NCI-H187 treated with DMSO at 0.1 percent for 48 hours (cell line): ENCODE results near the gene SUPT6H.

ENCODE experiments used
- DNase-seq: peaks from one replicate; lab custom pipeline; 2025; lab: John Stamatoyannopoulos, UW

The SUPT6H gene

DNA sequence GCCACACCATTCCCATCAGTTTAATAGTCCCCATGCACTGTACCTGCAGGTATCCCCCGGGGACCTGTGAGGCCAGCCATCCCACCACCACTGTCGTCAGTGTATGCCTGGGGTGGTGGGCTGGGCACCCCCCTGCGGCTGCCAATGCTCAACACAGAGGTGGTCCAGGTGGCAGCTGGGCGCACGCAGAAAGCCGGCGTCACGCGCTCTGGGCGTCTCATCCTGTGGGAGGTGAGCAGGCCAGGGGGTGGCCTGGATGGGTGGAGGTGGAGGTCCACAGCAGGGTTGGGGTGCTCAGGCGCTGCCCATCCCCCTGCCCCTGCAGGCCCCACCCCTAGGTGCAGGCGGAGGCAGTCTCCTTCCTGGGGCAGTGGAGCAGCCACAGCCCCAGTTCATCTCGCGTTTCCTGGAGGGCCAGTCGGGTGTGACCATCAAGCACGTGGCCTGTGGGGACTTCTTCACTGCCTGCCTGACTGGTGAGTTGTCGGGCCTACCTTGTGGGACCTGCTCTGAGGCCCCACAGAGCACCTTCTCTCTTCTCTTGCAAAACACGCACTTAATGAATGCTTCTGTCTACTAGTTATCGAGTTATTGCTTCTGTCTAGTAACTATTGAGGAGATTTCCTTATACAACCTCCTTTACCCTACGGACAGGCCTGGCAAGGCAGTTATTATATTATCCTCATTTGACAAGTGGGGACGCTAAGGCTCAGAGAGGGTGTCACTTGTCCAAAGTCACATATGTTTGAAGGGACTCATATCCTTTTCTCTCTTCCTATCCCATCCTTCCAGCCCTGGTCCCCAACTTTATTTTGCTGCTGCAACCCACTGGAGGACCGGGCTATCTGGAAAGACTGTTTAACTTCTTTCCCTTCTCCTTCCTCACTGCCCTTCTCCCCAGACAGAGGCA, 76.0 kb downstream of the SUPT6H start:
- no peak for DNase-seq

DNA sequence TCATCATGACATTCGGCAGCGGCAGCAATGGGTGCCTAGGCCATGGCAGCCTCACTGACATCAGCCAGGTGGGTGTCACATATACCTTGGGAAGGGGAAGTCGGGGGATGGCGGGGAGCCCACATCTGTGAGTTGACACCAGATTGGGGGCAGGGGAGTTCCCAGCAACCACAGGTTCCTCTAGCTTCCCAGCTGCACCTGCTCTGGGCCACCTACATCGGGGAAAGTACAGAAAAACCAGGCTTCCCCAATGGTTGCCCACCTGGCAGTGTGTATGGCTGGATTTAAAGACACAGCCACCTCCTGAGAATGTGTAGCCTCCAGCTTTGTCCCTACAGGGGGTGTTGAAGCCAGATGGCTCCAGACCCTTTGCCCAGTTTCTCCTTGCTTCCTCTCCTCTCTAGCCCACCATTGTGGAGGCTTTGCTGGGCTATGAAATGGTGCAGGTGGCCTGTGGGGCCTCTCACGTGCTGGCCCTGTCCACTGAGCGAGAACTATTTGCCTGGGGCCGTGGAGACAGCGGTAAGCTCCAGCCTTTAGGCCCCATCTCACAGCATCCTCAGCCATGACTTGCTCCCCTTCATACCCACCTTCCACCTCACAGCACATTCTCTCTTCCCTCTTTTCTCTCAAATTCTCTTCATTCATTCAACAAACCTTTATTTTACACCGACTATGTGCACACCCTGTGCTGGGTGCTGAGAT, 76.8 kb downstream of the SUPT6H start:
- DNase-seq: no peak

DNA sequence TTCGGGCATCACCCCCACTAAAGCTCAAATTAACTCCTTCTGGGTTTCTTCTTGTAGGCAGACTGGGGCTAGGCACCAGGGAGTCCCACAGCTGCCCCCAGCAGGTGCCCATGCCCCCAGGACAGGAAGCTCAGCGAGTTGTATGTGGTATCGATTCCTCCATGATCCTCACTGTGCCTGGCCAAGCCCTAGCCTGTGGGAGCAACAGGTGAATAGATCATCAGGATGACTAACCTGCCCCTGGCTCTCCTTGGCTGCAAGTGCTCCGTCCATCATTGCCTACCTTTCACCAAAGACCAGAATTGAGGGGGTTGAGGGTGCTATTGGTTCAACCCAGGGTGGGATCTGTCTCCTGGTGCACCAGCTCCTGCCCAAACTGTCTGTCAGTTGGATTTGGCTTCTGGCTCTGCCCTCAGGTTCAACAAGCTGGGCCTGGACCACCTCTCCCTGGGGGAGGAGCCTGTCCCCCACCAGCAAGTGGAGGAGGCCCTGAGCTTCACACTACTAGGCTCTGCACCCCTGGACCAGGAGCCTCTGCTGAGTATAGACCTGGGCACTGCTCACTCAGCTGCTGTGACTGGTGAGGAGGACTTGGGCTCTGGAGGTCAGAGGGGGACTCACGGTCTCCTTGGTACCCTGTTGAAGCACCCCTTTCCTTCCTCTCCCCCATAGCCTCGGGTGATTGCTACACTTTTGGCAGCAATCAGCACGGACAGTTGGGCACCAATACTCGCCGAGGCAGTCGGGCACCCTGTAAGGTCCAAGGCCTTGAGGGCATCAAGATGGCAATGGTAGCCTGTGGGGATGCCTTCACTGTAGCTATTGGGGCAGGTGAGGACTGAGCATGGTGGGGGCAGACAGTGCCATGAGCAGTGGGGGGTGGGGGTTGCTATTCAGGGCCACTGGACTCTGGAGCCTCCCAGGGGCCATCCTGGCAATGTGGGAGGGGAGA, 78.7 kb downstream of the SUPT6H start:
- DNase-seq: no peak

DNA sequence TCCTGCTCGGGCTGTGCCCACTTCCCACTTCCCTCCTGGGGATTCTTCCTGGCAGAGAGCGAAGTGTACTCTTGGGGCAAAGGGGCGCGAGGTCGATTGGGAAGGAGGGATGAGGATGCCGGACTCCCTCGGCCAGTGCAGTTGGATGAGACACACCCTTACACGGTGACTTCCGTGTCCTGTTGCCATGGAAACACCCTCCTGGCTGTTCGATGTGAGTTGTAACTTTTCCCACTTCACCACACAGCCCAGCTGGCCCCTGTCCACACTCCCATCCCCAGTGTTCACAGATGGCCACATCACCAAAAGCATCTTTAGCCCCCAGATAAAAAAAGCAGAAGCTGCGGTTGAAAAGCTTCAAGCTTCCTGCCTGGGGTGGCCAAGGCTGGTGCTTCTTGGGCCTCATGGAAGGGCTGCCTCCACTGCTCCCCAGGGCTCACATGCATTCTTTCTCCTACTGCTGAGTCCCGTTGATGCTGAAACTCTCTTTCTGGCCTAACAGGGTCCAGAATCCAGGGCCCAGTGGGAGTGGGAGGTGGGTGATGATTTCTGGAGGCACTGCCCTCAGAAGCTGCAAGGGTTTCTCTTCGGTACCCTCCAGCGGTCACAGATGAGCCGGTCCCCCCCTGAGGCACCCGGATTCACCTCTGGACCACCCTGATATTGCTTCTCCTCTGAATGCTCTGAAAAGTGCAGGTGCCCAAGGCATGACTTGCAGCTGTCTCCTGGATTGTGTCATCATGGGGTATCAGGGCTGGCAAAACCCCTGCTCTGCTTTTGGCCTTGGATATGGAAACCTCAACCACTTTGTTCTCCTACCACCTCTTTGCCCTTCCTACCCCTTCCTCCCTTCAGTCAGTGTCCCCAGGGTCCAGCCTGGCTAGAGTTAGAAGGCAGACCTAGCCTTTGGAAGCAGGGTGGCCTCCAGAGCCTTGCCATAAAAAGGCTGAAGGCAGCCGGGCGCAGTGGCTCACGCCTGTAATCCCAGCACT, 79.6 kb downstream of the SUPT6H start:
- DNase-seq: no peak

DNA sequence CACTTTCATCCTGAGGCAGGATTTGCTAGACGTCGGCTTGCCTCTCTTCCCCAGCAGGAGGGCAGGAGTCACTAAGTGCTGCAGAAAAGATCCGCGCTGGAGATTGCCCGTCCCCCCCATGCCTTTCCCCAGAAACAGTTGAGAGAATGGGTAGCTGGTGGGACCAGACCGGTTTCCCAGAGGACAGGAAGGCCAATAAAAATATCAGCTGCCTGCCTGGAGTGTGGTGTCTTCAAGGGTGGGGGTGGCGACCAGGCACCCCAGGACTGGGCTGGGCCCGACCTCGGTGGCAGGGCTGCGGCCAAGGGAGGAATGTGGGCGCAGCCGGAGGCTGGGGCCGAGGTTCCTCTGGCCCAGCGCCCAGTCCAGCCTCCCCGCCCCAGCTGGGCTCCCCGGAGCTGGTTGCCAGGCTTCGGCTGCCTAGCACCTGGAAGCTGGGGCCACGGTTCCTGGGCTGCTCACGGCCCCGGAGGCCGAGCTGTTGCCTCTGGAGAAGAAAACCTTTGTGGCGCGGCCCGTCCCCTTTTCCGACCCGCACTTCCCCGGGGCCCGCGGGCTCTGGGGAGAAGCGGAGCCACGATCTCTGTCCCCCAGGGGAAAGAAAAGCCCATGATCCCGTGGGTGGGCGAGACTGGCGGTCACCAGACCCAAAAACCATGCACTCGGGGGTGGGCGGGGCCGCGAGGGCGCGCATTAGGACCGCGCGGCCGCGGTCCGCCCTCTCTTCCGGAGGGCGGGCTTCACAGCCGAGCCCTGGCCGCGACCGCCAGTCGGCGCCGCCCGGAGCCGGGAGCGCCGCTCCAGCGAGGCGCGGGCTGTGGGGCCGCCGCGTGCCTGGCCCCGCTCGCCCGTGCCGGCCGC, 81.5 kb downstream of the SUPT6H start, which contains the start of gene TRAF4:
Gene TRAF4, plus strand, starts transcription at position 769 of the 861 bp plus-strand sequence. CDS start 102 bp downstream, outside the sequence.
- peak; percentile 40 for DNase-seq

DNA sequence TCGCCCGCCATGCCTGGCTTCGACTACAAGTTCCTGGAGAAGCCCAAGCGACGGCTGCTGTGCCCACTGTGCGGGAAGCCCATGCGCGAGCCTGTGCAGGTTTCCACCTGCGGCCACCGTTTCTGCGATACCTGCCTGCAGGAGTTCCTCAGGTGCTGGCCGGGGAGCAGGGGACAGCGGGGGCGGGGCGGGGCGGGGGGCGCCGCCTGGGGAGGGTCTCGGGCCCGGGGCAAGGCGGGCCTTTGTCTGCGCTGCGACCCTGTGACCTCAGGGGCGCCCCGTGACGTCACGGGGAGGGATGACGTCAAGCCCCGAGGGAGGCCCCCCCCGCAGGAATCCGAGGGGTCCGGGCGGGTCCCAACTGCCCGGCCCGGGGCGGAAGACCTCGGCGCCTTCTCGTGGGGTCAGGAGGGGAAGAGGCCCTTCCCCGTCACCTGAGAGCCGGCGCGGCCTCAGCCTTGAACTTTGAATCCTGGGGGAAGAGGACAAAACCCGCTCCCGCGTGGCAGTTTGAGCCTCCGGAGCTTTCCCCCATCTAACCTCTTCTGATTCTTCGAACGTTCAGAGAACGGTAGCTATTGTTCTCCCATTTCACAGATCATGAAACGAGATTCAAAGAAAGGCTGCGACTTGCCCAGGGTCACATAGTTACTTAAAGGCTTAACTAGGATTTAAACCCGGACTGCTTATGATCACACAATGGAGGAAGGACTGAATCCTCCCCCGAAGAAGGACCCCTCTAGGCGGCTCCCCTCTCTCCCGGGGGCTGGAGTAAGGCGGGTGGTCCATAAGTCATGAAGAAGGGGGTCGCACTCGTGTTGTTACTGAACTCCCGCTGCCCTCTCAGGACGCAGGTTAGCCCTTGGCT, 82.3 kb downstream of the SUPT6H start:
- no peak for DNase-seq

DNA sequence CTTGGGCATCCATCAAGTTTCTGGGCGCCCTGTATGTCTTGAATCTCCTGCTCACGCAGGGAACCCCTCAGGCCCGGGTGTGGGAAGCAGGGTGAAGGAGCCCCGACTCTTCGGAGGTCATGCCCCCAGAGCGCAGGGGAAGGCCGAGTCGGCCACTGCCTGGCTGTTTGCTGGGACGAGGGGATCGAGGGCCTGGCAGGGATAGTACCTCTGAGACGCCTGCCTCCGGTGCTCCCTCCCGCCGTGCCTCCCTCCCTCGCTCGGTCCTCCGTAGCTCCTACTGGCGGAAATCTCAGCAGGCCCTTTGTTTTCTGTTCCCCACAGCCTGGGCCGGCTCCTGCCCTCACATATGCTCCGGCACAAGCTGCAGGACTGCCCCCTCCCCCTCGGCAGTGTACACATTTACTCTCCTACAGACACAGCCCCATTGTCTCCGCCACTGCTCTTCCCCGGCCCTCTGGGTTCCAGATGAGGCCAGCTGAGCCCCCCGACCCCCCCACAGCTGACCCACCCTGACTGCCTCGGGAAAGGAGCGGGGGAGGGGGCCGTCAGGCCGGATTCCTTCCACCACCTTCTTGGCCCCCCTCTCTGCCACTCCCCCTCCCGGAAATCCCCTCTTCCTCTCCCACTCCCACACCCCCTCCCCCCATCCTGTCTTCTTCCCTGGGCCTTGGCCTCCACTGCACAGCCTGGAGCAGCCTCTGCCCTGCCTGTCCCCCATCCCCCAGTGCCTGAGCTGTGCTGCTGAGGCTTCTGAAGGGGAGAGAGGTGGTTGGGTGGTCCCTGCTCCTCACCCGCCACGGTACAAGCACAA, 83.2 kb downstream of the SUPT6H start:
- no peak for DNase-seq

DNA sequence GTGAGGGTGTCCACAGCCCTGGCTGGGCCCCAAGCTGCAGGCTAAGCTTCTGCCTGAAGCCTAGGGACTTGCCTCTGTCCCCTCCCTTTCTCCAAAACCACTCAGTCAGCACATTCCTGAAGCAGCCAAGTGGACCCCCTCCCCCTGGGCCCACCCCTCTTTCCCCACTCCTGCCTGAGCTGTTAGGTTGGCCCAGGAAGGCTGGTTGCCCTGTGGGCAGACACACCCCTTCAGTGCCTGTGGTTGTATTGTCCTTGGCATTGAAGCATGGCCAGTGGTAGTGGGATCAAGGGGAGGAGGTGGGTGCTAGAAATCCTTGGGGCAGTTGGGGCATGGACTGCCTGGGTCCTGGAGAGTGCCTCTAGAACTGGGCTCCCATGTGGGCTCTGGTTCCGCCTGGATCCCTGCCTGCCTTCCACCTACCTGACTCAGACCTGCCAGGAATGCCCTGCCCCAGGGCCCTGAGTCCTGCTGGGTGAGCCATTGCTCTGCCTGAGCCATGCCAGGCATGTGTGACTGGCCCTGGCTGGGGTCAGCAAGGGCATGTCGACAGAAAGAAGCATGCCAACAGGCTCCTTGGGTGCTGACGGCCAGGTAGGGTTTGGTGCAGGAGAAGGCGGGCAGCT, 83.9 kb downstream of the SUPT6H start:
- no peak for DNase-seq

DNA sequence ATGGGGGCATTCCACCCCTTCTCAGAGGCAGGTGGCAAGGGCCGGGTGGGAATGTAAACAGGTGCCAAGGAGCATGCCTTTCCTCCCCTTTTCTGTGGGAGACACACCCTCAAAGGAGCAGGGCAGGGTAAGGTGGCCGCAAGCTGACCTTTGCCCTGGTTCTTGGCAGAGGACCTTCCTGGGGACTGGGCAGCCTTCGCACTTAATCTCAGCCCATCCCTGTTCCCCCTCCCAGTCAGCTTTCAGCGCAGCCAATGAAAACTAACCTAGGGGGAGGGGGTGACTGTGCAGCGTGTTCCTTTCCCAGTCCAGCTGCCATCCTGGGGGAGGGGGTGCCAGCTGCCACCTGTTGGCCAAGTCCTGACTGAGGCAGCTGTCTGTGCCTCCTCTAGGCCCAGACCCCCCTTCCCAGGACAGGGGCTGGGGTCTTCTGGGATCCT, 84.6 kb downstream of the SUPT6H start:
- no peak for DNase-seq

DNA sequence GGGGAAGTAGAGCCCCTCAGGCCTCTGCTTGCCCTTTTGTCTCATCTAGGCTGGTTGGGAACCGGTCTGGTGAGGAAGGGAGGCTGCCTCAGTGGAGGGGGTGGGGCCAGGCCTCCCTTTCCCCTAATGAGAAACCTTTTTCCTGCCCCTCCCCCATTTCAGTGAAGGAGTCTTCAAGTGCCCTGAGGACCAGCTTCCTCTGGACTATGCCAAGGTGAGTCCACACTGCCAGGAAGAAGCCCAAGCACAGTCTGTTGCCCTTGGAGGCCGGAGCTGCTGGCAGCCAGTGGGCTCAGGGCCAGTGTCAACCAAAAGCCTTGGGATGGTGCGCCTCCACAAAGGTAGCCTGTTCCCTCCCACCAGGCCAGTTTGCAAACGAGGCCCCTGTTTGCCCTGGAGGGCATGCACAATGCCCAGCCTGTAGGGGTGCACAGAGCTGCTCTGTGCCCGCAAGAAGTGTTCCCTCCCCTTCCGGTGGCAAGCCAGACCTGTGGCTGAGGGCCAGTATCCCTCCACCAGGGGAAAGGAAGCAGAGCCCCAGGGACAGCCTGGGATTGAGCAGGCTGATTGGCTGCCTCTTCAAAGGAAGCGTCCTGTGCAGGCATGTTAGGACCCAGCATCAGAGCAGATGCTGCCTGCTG, 85.2 kb downstream of the SUPT6H start:
- no peak for DNase-seq

DNA sequence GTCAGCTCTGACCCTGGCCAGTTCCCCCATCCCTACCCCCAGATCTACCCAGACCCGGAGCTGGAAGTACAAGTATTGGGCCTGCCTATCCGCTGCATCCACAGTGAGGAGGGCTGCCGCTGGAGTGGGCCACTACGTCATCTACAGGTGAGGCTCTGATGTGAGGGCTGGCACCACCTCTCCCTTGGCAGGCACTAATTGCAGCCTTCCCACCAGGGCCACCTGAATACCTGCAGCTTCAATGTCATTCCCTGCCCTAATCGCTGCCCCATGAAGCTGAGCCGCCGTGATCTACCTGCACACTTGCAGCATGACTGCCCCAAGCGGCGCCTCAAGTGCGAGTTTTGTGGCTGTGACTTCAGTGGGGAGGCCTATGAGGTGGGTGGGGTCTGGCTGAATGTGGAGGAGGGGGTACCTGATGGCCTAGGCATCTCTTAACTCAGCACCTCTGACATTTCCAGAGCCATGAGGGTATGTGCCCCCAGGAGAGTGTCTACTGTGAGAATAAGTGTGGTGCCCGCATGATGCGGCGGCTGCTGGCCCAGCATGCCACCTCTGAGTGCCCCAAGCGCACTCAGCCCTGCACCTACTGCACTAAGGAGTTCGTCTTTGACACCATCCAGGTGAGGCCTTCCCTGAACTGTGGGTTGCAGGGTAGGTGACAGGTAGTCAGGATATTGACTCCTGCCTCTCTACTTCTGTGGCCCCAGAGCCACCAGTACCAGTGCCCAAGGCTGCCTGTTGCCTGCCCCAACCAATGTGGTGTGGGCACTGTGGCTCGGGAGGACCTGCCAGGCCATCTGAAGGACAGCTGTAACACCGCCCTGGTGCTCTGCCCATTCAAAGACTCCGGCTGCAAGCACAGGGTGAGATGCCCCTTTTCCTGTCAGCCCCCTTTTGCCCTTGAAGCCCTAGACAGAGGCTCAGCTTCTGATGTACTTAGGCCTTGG, 86.1 kb downstream of the SUPT6H start:
- DNase-seq: no peak

DNA sequence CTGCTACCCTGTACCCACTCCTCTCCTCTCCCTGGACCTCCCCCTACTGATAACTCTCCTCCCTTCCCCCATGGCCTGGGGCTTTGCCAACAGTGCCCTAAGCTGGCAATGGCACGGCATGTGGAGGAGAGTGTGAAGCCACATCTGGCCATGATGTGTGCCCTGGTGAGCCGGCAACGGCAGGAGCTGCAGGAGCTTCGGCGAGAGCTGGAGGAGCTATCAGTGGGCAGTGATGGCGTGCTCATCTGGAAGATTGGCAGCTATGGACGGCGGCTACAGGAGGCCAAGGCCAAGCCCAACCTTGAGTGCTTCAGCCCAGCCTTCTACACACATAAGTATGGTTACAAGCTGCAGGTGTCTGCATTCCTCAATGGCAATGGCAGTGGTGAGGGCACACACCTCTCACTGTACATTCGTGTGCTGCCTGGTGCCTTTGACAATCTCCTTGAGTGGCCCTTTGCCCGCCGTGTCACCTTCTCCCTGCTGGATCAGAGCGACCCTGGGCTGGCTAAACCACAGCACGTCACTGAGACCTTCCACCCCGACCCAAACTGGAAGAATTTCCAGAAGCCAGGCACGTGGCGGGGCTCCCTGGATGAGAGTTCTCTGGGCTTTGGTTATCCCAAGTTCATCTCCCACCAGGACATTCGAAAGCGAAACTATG, 87.0 kb downstream of the SUPT6H start:
- no peak for DNase-seq

DNA sequence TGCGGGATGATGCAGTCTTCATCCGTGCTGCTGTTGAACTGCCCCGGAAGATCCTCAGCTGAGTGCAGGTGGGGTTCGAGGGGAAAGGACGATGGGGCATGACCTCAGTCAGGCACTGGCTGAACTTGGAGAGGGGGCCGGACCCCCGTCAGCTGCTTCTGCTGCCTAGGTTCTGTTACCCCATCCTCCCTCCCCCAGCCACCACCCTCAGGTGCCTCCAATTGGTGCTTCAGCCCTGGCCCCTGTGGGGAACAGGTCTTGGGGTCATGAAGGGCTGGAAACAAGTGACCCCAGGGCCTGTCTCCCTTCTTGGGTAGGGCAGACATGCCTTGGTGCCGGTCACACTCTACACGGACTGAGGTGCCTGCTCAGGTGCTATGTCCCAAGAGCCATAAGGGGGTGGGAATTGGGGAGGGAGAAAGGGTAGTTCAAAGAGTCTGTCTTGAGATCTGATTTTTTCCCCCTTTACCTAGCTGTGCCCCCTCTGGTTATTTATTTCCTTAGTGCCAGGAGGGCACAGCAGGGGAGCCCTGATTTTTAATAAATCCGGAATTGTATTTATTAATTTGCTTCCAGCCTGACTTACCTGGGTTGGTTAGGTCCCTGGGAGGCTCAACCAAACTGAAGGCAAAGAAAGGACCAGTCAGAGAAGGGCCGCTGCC, 87.6 kb downstream of the SUPT6H start:
- no peak for DNase-seq

DNA sequence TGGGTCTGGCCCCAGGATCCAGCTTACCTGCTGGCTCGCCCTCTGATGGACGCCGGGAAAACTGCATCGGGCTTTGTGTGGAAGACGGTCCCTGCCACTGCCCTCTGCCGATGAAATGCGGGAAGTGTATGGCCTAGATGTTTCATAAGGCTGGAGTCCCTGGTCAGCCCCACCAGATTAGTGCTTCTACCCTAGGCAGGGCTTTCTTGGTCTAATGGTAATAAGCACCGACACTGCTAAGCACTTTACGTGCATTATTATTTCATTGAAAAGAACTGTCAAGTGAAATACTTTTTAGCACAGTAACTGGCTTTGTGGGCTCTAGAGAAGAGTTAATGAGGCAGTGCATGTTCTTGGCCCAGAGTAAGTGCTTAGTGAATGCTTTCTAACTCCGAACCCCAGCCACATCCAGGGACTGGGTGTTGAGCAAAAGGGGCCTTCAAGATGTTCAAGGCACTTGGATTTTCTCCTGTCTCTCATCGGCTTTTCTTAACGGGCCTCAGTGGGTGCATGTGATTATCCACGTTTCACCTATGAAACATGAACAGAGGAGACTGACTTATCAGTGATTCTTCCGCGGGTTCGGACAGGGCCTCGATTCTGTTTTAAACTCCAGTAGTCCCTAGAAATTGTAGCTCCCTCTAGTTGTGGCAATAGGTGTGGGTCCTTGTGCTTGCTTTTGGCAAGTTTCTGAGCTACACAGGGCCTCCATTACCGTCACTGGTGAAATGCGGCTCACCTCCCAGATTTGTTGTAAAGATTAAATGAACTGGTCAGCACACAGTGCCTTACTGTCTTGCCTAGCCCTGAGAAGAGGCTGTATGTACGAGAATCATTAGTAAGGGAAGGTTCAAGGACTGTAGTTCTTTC, 88.4 kb downstream of the SUPT6H start:
- peak; percentile 55 for DNase-seq
